ENCODE results near the gene SLC9A8. TPM values are rescaled to one million over a fixed set of nuclear protein-coding genes. Genes with fewer than 3 reads are reported as not detected.

The SLC9A8 gene
- total and polyA plus RNA-seq, 9 of the 15 experiments (the other 6 are each of a cell fraction or from before 2014, with no cell fraction given), result 0.56 to 9.7 (median 5.0) TPM

- TF ChIP-seq HLTF (IDR thresholded peaks at IDR 0.05) (no peak), PCBP1 (IDR thresholded peaks at IDR 0.05; ENCODE audit: low read depth, low read length, poor library complexity, severe bottlenecking) (no peak), PREB (CRISPR knock-in tag; IDR thresholded peaks at IDR 0.05) (no peak), HDAC8 (tag; IDR thresholded peaks at IDR 0.05) (no peak), MXD1 (CRISPR knock-in tag; IDR thresholded peaks at IDR 0.05; ENCODE audit: borderline replicate concordance, poor library complexity, severe bottlenecking) (no peak), ZNF57 (CRISPR knock-in tag; IDR thresholded peaks at IDR 0.05) (no peak), GTF2E2 (tag; IDR thresholded peaks at IDR 0.05) (no peak), ZNF184 (CRISPR knock-in tag; IDR thresholded peaks at IDR 0.05) (no peak), HDAC3 (IDR thresholded peaks at IDR 0.05; ENCODE audit: borderline replicate concordance, partially characterized antibody) (no peak), ZSCAN29 (IDR thresholded peaks at IDR 0.05) (no peak), POLR3A (IDR thresholded peaks at IDR 0.05; ENCODE audit: borderline replicate concordance, extremely low read depth, insufficient read depth, insufficient read length) (no peak), ZNF766 (CRISPR knock-in tag; conservative IDR thresholded peaks at IDR 0.05) (no peak), ZNF146 (CRISPR knock-in tag; IDR thresholded peaks at IDR 0.05; ENCODE audit: unreplicated experiment) (no peak), ZNF316 (IDR thresholded peaks at IDR 0.05) (no peak), ZNF282 (CRISPR knock-in tag; IDR thresholded peaks at IDR 0.05) (no peak), TCF7 (IDR thresholded peaks at IDR 0.05; ENCODE audit: borderline replicate concordance) (no peak), RNF2 (IDR thresholded peaks at IDR 0.05) (no peak)
- TF ChIP-seq, protein P1, sequence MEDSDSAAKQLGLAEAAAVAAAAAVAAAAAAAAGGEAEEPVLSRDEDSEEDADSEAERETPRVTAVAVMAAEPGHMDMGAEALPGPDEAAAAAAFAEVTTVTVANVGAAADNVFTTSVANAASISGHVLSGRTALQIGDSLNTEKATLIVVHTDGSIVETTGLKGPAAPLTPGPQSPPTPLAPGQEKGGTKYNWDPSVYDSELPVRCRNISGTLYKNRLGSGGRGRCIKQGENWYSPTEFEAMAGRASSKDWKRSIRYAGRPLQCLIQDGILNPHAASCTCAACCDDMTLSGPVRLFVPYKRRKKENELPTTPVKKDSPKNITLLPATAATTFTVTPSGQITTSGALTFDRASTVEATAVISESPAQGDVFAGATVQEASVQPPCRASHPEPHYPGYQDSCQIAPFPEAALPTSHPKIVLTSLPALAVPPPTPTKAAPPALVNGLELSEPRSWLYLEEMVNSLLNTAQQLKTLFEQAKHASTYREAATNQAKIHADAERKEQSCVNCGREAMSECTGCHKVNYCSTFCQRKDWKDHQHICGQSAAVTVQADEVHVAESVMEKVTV (CRISPR knock-in tag; IDR thresholded peaks at IDR 0.05), result no peak
- no TSS peak for BruUV-seq (replicated peaks)
- DNase-seq (ENCODE audit: extremely low read depth in 1 of 4, low spot score in 3 of 4) (no peak), ATAC-seq (no peak; the same call in 1 of the 3 replicates), FAIRE-seq (no peak)
- Histone ChIP-seq H2AFZ (ENCODE audit: low read depth, low read length) (no peak overlapping the region), H3K9me3 (replicated peaks; ENCODE audit: control insufficient read depth, insufficient read depth, low read depth, low read length) (no peaks in the 10 kb centered on the region), H4K20me1 (replicated peaks; ENCODE audit: control insufficient read depth, insufficient read depth, low read length) (no peaks in the 10 kb centered on the region), H3K4me3 (no peak overlapping the region), H3K4me2 (ENCODE audit: insufficient read depth, low read length) (no peak overlapping the region), H3K4me1 (replicated peaks in 1 of 2; ENCODE audit: control insufficient read depth in 2 of 2, insufficient read depth in 2 of 2, low read length in 2 of 2) (peaks cover 2 to 11% of the 10 kb centered on the region in 2 experiments; a peak in 3 of 5 replicates), H3K27me3 (ENCODE audit: control insufficient read depth in 2 of 2, insufficient read depth in 2 of 2, low read length in 2 of 2) (no peaks in the 10 kb centered on the region), H3K9me1 (ENCODE audit: control insufficient read depth, insufficient read depth, low read length) (peaks cover 2% of the 10 kb centered on the region), H3K27ac (ENCODE audit: extremely low read depth, low read depth, low read length) (no peak overlapping the region), H3K9ac (ENCODE audit: insufficient read depth in 1 of 2, low read depth in 2 of 2, low read length in 2 of 2) (peak overlapping the region in 1 of 2 experiments; percentile 76; a peak in 2 of 4 replicates), H3K79me2 (ENCODE audit: control insufficient read depth, insufficient read depth, low read length) (no peaks in the 10 kb centered on the region), H3K36me3 (ENCODE audit: control insufficient read depth, insufficient read depth, low read length) (peaks cover 35% of the 10 kb centered on the region)
- ChIA-PET POLR2A (interaction anchor here (0.6 to 1.6 kb wide), 5 partner anchors 10 to 1677 kb away, joined by 3 to 5 read pairs (median 4); no protein-coding TSS in a partner anchor), CTCF (ENCODE audit: low intra/inter-chr PET ratio) (no interaction called here)
- intact Hi-C loops (cut with micrococcal nuclease), result no loop called here
- in situ Hi-C loops (cut with MboI), result no loop called here
- 70% methylated on average over 11 of the region's 11 CpGs for WGBS (ENCODE audit: insufficient coverage, low coverage, missing lambda C conversion rate)
Observed at GRCh38 chr20:49831022-49831769, 18.6 kb downstream of the SLC9A8 start.

All from K562 (cell line).